Measurements from ENCODE around the gene ZFP64.
"Not testable (repeated sequence)": the region's sequence is repeated elsewhere in the genome, so short reads cannot be mapped to it uniquely, and the experiment has no call there.

ZFP64 gene

DNA sequence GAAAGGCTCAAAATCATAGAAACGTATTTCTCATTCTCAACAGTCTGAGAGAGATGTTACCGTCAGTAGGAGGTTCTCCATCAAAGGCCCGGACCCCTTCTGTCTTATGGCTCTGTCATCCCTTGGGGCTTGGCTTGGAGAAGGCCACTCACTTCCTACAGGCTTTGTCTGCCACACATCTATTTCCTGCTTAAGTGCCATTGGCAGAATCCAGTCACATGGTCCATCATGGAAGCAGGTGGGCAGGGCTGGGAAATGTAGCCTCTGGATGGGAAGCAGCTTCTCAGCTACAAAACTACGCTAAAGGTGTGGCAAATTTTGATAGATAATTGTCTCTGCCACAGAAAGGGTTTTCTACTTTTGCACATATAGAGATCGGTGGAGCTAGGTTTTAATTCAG lies 12.6 kb upstream of the ZFP64 start:
- DNase-seq (ENCODE audit: low spot score), result no peak

DNA sequence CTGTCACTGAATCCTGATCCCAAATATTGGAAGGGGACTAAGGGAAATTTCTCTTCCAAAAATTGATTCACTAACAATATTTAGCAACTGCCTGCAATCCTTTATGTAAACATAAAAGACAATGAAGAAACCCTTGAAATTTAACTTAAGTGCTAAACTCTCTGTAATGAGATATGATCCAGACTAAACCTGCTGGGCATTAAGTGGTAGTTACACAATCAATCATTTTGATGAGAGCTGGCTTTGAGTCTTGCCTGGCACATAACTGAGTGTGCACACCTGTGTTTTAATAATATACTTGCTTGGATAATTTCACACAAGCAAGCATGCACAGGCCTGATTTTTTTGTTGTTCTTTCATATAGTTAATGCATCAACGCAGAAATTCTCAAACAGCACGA lies 9.8 kb upstream of the ZFP64 start:
- DNase-seq (ENCODE audit: low spot score), result no peak

GRCh38 chr20:52200870-52201269 lies 9.3 kb upstream of the ZFP64 start:
- no peak for DNase-seq (ENCODE audit: low spot score)

DNA sequence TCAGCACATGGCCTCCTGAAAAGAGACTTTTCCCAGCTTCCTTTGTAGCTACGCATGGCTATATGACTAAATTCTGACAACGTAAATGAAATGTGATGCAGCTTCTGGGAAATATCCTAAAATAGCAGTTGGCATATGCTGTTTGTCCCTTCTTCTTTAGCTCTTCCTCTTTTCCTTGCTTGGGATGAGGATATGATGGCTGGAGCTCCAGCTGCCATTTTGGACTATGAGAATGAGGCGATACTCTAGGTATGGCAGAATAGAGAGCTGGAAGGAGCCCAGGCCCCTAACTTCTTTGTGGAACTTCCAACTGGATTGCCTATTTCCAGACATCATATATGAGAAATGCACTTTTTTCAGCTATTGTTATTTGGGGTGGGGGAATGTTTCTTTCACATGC lies 5.3 kb upstream of the ZFP64 start:
- DNase-seq (ENCODE audit: low spot score), result no peak

GRCh38 chr20:52193886-52194545 lies 2.4 kb upstream of the ZFP64 start:
- no peak for DNase-seq (ENCODE audit: low spot score)

GRCh38 chr20:52193133-52193532 lies 1.6 kb upstream of the ZFP64 start:
- no peak for DNase-seq (ENCODE audit: low spot score)

GRCh38 chr20:52192719-52193007 lies 1.1 kb upstream of the ZFP64 start:
- not testable (repeated sequence) for DNase-seq (ENCODE audit: low spot score)

GRCh38 chr20:52191916-52192718 lies 538 bp upstream of the ZFP64 start:
- peak; percentile 28 for DNase-seq (ENCODE audit: low spot score)

DNA sequence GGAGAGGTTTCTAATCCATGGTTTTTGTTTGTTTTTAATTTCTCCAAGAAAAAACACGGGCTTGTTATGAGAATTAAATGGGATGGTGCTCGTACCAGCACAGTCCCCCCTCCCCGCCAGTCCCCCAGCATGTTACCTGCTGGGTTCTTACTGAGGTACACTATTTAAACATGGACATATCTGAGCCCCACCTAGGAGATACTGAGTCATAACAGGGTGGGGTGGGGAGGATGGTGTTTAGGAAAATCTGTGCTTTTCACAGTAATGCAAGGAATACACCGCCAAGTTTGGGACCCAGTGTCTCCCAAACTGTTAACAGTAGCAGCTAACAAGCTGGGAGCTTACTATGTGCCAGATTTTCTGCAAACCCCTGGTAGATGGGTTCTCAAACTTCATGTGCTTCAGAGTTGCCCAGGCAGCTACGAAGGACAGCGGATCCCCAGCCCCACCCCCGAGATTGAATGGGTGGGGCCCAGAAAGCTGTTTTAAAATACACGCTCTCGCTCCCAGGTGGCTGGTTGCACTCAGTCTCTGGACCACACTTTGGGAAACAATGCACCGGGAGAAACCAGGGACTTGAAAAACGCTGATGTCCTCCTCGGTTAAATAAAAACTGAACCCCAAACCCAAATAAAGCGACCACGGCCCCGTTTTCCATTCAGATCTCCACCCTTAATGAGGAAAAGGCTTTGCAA lies 995 bp downstream of the ZFP64 start:
- DNase-seq (ENCODE audit: low spot score), result no peak

DNA sequence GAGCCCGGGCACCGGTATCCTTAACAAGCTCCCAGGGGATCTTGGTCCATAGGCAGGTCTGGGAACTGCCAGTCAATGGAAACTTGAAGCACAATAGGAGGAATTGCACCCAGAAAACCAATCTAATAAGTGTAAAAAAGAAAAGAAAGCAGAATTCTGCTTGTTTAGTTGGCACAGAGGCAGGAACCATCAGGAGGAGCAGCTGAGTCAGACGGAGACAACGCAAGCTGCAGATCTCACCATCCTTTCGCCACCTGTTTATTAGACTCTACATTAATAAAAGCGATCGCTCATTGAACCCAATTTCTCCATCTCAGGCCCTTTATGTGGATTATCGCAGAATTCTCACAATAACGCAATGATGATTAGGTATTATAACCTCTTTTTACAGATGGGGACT lies 9.8 kb downstream of the ZFP64 start:
- DNase-seq (ENCODE audit: low spot score), result no peak

GRCh38 chr20:52180180-52180840 lies 11.3 kb downstream of the ZFP64 start:
- no peak for DNase-seq (ENCODE audit: low spot score)

- DNase-seq (ENCODE audit: low spot score), result no peak
Observed at GRCh38 chr20:52179331-52180179, 12.0 kb downstream of the ZFP64 start.

- no peak for DNase-seq (ENCODE audit: low spot score)
Observed at GRCh38 chr20:52178691-52179090, 12.9 kb downstream of the ZFP64 start.

DNA sequence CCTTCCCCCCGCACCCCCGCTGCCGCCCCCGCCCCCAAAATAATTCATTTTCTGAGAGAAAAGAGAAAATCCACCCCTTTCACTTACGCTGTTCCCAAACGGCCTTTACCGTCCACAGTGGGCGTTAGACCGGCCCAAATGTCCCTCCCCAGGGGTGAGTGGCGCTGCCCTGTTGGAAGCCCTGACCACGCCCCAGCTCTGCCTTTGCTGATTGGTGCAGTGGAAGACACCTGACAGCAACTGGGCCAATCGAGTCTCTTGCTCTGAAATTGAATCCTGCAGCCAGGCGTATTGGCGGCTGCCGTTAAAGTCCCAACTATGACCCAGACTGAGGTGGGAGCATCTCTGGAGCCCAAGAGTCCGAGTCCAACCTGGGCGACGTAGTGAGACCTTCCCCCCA lies 15.7 kb downstream of the ZFP64 start:
- no peak for DNase-seq (ENCODE audit: low spot score)

DNA sequence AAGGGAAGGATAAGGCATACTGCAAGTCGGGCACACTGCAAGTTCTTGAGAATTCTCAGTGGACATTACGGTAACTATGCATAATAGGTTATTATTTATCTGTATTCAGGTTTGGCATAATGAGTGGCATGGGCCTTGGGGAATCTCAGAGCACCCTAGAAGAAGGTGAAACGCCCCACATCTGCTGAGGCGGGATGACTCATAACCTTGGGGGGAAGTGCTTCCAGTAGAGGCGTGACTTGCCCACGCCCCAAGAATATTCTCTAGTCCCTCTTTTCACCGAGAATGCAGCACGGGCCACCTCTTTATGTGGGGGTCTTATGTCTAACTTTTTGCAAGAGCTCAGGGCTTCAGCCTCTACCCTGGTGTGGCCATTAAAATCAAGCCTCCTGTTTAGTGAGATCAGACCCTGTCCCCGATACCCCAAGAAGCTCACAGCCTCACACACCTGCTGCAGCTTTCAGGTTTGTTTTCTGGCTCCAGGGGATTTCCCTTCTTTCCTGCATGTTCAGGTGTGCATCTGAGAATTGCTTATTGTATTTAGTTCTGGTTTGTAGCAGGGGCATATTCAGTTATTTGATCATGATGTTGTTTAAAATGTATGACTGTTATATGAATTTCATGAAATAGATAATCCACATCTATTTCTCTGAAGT lies 19.1 kb downstream of the ZFP64 start:
- no peak for DNase-seq (ENCODE audit: low spot score)

DNA sequence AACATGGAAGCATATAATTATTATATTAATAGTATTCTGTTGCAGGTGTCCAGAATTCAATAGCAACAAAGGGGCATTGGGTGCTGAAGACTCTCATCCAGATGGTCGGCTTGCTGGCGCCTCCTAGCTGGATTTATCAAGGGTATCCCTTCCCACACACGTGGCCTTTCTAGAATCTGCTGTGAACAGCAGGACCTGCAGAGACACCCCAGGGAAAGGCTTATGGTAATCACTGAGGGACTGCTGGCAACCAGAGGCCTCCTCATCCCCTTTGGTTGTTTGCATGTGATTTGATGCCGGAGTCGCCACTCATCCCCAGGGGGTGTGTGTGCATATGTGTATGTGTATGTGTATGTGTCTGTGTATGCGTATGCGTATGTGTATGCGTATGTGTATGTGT lies 20.6 kb downstream of the ZFP64 start:
- DNase-seq (ENCODE audit: low spot score), result no peak

GRCh38 chr20:52168116-52168515 lies 23.5 kb downstream of the ZFP64 start:
- DNase-seq (ENCODE audit: low spot score), result no peak

DNA sequence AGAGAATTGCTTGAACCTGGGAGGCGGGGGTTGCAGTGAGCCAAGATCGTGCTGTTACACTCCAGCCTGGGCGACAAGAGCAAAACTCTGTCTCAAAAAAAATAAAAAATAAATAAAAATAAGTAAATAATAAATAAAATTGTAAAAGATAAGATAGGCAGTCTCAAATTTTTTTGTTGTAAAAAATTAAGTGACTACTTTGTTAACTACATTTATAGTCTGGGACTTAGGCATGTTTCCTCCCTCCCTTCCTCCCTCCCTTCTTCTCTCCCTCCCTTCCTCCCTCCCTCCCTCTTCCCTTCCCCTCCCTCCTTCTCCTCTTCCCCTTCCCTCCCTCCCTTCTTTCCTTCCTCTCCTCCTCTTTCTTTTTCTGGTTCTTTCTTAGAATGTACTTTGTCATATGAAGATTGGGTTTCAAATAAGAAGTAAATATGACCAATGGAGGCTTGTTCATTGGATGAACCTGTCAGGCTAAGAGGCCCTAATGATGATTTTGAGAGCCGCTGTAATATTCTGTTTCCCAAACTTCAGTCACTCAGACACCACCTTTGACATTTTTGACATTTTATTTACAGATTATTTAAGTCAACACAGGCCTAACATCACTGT lies 24.2 kb downstream of the ZFP64 start:
- DNase-seq (ENCODE audit: low spot score), result no peak

- no peak for DNase-seq (ENCODE audit: low spot score)
Observed at GRCh38 chr20:52166150-52166549, 25.4 kb downstream of the ZFP64 start.

DNA sequence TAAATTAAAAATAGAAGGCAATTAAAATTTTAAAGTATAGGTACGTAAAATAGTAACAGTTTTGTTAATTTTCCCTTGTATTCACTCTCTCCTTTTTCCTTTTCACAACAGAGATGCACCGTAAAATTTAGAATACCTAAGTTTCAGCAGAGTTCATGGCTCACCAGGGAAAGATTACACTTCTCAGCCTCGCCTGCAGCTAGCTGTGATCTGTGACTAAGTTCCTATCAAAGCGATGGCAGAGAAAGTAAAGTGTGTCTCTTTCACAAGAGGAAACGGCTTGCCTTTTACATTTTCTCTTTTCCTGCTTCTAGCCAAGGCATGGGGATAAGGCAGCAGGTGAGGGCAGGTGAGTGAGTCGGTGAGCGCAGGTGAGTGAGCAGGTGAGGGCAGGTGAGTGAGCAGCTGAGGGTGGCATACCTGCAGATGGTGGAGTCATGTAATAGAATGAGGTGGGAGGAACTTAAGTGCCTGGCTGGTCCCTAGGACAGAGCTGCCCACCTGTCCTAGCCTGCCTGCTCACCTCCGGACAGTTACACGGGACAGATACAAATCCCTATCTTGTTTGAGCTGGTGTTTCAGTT lies 30.9 kb downstream of the ZFP64 start:
- no peak for DNase-seq (ENCODE audit: low spot score)

Data from pons (tissue), 1 donor.